Peyer's patch (tissue), 4 donors: ENCODE data around the gene MOCOS.

Experiments used
- POLR2A ChIP-seq, 2 donors: fragments of 450-650 bp; IDR thresholded peaks; one replicate each; pipeline ENCODE4 v1.5.1; 2017; ENCODE audit warnings: antibody characterized with exemption in 2 of 2, mild to moderate bottlenecking in 2 of 2, moderate library complexity in 2 of 2
- TF ChIP-seq, protein P1 (sequence below), 6 experiments: fragments of 450-650 bp in 4 of 6; fragments of 200-600 bp in 2 of 6; sonication (generic) in 1 of 6; IDR thresholded peaks; one replicate each; pipeline ENCODE4 v1.5.1; 2017 to 2019; ENCODE audit warnings: antibody characterized with exemption in 6 of 6, mild to moderate bottlenecking in 3 of 6, moderate library complexity in 1 of 6

DNA sequence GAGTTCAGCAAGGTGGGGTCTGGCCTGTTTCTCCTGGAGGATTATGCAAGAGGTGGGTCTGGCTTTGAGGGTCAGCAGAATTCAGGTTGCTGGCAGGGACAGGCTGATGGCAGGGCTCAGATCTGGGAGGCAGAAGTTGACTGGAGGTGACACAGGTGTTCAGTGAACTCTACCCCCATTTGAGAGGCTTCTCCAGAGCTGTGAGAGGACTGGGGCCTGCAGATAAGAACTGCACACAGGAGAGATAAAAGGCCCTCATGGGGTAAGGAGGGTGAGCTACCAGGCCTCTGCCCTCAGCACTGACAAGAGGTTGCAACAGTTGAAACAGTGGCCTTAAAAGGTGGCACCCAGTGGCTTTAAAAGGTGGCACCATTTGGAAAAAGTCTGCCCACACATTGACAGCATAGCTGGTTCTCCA lies 13.1 kb downstream of the MOCOS start:
- TF ChIP-seq, protein P1, sequence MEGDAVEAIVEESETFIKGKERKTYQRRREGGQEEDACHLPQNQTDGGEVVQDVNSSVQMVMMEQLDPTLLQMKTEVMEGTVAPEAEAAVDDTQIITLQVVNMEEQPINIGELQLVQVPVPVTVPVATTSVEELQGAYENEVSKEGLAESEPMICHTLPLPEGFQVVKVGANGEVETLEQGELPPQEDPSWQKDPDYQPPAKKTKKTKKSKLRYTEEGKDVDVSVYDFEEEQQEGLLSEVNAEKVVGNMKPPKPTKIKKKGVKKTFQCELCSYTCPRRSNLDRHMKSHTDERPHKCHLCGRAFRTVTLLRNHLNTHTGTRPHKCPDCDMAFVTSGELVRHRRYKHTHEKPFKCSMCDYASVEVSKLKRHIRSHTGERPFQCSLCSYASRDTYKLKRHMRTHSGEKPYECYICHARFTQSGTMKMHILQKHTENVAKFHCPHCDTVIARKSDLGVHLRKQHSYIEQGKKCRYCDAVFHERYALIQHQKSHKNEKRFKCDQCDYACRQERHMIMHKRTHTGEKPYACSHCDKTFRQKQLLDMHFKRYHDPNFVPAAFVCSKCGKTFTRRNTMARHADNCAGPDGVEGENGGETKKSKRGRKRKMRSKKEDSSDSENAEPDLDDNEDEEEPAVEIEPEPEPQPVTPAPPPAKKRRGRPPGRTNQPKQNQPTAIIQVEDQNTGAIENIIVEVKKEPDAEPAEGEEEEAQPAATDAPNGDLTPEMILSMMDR (IDR thresholded peaks at IDR 0.05) = no peak
- no peak for TF ChIP-seq POLR2A (IDR thresholded peaks at IDR 0.05)
